ENCODE results near the gene KCNMB2.

- TF ChIP-seq CTCF (IDR thresholded peaks at IDR 0.05; ENCODE audit: borderline replicate concordance, extremely low read depth, low read length, poor library complexity, severe bottlenecking) (no peak), EZH2 (IDR thresholded peaks at IDR 0.05; ENCODE audit: borderline replicate concordance, low read depth, low read length, severe bottlenecking) (no peak)
These were observed 44.5 kb upstream of the KCNMB2 start for GRCh38 chr3:178491751-178492150.

Measured in DND-41 (cell line).